Glomerular endothelial cell (primary cell): Measurements from ENCODE around the gene DAB2IP. TPM values are rescaled to one million over a fixed set of nuclear protein-coding genes. Genes with fewer than 3 reads are reported as not detected.

Experiments
- DNase-seq: peaks from one replicate; pipeline ENCODE4 v3.0.0-alpha.2; 2011; ENCODE audit warnings: low read depth, low spot score; ENCODE audit errors: extremely low read depth
- total RNA-seq: library from RNA; depleted of rRNA; stranded (reverse); fragments of >200 nt; gene quantifications from 2 replicates; pipeline ENCODE4 v1.2.3, GENCODE V29; 2015

The DAB2IP gene
- total RNA-seq, 1 donor from 2014 or later, result 65.8 TPM

GRCh38 chr9:121625590-121625989 lies 25.8 kb upstream of the DAB2IP start:
- no peak for DNase-seq

DNA sequence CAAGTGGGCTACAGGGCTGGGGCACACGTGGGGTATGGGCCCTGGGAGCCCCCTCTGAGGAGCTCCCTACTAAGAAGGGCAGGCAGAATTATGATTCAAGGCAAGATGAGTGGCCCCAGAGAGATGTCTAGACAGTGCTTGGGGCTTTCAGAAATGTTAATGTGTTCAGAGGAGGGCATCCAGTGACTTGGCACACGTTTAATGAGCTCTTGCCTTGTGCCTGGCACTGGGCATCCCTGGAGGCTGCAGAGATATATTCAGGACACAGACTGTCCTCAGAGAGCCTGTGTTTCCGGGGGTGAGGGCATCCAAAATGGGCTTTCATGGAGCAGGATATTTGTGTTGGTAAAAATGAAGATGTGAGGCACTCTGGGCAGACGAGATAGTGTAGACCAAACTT lies 25.4 kb upstream of the DAB2IP start:
- DNase-seq, result no peak

DNA sequence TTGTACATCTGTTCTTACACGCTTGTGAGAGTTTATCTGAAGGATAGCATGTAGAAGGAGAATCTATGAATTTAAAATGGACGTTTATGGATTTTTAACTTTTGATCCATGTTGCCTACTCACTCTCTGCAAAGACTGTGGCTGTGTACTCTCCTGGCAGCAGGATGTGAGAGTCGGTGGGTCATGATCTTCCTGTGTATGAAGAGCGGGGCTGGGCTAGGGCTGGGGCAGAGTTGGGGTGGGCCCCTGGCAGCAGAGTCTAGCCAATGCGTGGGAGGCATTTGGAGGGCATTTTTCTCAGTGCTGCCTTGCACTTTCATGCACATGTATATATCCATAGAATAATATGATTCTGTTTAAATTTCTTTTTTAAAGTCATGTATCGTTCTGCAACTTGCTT lies 24.0 kb upstream of the DAB2IP start:
- DNase-seq, result no peak

DNA sequence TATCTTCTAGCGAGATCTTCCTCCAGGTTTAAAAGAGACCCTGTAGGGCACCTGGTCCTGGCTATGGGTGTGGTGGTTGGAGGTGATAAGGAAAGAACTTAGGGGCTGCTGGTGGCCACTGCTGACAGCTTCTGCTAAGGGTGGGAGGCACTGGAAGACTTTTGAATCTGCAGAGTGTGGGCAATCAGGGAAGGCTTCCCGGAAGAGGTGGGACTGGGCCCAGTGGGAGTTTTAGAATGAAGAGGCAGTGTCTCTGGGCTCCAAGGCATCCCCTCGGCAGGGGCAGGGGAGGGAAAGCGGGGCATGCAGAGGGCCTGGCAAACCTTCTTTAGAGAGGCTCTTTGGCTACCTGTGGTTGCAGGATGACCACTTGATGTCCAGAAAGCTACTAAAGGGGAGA lies 23.0 kb upstream of the DAB2IP start:
- no peak for DNase-seq

DNA sequence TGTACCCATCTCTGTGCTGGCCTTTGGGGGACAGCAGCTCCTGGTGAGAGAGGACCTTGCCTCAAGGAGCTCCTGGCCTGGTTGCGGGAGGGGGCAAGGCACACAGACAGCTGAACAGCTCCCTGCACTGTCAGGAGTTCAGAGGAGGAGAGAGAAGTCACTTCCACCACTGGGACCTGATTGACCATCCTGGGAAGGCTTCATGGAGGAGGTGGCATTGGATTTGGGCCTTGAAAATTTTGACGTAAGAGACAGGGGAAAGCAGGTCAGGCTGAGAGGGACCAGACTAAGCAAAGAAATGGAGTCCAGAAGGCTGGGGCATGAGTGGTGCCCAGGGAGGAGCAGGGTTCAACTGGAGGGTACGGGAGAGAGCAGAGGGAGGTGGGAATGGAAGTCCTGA lies 20.3 kb upstream of the DAB2IP start:
- DNase-seq, result no peak

- DNase-seq, result no peak
Measured at GRCh38 chr9:121631978-121632418, 19.4 kb upstream of the DAB2IP start.

DNA sequence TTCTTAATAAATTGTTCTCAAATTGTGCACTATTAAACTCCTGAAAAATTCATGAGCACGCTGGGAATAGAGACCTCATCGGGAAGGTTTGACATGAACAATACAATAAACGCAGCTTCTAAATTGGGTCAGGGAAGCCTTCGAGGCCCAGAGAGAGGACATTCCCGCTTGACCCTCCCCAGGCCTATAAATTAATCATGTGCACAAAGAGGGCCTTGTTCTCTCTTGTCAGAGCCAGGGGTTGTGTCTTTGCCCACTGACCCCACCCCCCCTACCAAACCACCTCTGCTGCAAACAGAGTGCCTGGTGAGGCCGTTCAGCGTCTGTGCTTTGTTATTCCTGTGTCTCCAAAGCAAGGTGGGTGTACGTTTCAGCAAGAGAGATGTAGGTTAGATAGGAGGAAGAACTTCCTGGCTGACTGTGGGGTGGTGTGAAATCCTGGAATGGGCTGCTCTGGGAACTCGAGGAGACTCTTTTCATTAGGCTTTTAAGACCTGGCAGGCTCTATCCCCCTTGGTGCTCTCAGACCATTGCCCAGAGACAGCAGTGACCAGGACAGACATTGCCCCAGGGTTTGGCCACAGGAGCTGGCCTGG lies 18.2 kb upstream of the DAB2IP start:
- DNase-seq, result no peak

DNA sequence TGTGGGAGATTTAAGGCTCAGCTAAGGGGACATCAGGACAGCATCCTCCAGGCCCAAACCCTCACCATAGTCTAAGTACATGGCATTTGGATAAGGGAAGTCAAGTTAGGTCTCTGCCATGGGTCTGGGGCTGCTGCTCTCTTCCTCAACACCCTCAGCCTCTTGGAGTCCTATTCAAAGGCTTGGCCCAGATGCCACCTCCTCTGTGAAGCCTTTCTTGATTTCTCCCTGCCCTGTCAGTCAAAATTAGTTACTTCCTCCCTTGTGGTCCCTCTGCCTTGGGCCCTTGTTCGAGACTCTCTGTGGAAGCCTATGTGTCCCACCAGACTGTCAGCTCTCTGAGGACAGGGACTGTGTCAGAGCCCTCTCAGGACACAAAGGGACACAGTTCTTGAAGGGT lies 17.7 kb upstream of the DAB2IP start:
- DNase-seq, result no peak

GRCh38 chr9:121634329-121635261 lies 16.8 kb upstream of the DAB2IP start:
- no peak for DNase-seq

DNA sequence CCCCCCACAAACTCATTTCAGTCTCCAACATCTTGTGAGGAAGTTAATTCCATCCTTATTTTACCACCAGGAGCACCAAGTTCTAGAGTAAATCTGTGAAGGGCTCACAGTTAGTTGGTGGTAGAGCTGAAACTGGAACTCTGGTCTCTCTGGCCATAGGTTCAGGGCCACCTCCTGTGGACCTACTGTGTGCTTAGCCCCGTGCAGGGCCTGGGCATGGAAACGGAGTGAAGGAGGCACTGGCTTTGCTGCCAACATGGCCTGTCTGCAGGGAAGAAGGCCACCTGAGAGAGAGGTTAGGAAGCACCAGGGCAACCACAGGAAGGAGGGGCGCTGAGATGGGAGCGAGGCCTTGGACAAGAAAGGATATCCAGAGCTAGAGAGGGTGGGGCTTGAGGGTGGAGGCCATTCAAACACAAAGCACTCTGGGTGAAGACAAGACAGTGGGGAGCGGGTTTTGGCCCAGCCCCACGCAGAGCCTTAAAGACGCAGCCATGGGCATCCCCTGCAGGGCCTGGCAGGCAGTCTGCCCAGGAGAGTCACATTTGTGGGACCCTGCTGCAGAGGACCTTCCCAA lies 16.0 kb upstream of the DAB2IP start:
- DNase-seq, result no peak

DNA sequence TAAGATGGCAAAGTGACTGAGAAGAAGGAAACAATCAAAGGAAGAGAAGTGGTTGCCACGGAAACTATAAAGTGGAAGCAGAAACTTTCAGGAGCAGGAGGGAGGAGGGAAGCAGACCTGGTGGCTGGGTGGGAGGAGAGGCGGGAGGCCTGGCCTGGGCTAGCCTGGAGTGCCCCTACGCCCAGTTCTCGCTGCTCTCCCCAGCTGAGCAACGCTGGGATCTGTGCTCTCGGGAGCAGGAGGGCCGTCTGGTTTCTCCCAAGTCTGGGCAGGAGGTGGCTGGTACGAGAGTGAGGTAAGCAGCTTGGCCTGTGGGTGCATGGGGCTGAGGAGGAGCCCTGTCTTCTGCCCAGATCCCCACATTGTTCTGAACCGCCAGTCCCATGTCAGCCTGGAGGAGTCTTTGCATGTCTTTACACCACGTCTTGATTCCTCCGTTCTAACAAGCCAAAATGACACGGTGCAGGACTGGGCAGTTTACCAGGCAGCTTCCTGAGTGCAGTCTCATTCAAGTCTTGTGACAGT lies 15.0 kb upstream of the DAB2IP start:
- DNase-seq, result no peak

- no peak for DNase-seq
Measured at GRCh38 chr9:121636978-121637712, 14.3 kb upstream of the DAB2IP start.

- no peak for DNase-seq
Measured at GRCh38 chr9:121637713-121638220, 13.7 kb upstream of the DAB2IP start.

GRCh38 chr9:121638399-121638798 lies 13.0 kb upstream of the DAB2IP start:
- no peak for DNase-seq

DNA sequence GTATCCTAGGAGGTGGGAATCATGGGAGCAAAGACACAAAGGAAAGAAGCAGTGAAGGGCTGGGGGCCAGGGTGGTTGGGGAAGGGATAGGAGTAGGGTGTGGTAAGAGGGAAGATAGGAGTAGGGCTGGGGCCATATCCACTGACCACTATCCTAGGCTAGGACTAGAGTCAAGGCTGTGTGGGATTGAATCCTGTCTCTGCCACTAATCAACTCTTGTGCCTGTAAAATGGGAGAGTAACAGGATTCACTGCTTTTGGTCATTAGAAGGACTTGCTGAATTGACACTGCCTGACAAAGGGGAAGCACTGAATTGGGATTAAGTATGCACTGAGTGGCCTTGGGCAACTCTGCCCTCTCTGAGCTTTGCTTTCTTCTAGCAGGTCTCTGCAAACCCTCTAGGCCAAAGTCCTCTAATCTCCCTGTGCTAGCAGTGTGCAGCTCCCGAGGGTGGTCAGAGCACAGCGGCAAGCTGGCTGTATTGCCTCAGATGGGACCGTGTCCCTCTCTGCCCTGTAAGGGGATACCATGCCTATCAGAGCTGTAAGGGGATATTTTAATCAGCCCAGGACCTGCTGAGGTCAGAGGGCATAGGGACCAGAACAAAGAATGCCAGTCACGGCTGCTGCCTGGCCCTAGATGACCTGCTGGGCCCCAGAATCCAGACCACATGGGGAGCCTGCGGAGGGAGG lies 12.4 kb upstream of the DAB2IP start:
- DNase-seq, result no peak

- no peak for DNase-seq
Measured at GRCh38 chr9:121639619-121640018, 11.8 kb upstream of the DAB2IP start.

- no peak for DNase-seq
Measured at GRCh38 chr9:121640076-121640475, 11.4 kb upstream of the DAB2IP start.

GRCh38 chr9:121640491-121641223 lies 10.8 kb upstream of the DAB2IP start:
- DNase-seq, result no peak

- no peak for DNase-seq
Measured at GRCh38 chr9:121641224-121641611, 10.2 kb upstream of the DAB2IP start.
